Measurements from ENCODE around the gene ANKRD39.

DNA sequence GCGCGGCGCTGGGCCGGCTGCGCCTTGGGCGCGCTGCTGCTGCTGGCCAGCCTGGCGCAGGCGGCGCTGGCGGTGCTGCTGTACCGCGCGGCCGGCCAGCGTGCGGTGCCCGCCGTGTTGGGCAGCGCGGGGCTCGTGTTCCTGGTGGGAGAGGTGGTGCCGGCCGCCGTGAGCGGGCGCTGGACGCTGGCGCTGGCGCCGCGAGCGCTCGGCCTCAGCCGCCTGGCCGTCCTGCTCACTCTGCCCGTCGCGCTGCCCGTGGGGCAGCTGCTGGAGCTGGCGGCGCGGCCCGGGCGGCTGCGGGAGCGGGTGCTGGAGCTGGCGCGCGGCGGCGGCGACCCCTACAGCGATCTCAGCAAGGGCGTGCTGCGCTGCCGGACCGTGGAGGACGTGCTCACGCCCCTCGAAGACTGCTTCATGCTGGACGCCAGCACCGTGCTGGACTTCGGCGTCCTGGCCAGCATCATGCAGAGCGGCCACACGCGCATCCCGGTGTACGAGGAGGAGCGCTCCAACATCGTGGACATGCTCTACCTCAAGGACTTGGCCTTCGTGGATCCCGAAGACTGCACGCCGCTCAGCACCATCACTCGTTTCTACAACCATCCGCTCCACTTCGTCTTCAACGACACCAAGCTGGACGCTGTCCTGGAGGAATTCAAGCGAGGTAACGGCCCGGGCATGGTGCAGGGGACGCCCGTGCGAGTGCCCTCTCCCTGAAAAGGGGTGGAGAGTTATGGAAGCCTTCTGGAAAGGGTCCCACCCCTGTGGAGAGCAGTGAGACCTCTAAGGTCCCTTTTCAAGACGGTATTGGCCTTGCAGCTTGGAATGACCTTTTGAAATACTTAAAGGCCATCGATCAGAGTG lies 40.7 kb downstream of the ANKRD39 start:
- TF ChIP-seq, protein P1, sequence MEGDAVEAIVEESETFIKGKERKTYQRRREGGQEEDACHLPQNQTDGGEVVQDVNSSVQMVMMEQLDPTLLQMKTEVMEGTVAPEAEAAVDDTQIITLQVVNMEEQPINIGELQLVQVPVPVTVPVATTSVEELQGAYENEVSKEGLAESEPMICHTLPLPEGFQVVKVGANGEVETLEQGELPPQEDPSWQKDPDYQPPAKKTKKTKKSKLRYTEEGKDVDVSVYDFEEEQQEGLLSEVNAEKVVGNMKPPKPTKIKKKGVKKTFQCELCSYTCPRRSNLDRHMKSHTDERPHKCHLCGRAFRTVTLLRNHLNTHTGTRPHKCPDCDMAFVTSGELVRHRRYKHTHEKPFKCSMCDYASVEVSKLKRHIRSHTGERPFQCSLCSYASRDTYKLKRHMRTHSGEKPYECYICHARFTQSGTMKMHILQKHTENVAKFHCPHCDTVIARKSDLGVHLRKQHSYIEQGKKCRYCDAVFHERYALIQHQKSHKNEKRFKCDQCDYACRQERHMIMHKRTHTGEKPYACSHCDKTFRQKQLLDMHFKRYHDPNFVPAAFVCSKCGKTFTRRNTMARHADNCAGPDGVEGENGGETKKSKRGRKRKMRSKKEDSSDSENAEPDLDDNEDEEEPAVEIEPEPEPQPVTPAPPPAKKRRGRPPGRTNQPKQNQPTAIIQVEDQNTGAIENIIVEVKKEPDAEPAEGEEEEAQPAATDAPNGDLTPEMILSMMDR (conservative IDR thresholded peaks at IDR 0.05; ENCODE audit: low read depth, low read length): no peak
- no peak for TF ChIP-seq BHLHE40 (IDR thresholded peaks at IDR 0.05; ENCODE audit: low read depth, low read length)
- TF ChIP-seq, protein P2, sequence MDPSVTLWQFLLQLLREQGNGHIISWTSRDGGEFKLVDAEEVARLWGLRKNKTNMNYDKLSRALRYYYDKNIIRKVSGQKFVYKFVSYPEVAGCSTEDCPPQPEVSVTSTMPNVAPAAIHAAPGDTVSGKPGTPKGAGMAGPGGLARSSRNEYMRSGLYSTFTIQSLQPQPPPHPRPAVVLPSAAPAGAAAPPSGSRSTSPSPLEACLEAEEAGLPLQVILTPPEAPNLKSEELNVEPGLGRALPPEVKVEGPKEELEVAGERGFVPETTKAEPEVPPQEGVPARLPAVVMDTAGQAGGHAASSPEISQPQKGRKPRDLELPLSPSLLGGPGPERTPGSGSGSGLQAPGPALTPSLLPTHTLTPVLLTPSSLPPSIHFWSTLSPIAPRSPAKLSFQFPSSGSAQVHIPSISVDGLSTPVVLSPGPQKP (IDR thresholded peaks at IDR 0.05; ENCODE audit: borderline replicate concordance, low read depth, low read length): no peak
- TF ChIP-seq, protein P3, sequence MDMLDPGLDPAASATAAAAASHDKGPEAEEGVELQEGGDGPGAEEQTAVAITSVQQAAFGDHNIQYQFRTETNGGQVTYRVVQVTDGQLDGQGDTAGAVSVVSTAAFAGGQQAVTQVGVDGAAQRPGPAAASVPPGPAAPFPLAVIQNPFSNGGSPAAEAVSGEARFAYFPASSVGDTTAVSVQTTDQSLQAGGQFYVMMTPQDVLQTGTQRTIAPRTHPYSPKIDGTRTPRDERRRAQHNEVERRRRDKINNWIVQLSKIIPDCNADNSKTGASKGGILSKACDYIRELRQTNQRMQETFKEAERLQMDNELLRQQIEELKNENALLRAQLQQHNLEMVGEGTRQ (IDR thresholded peaks at IDR 0.05; ENCODE audit: low read depth, low read length): no peak
- no peak for TF ChIP-seq RFX5 (IDR thresholded peaks at IDR 0.05; ENCODE audit: low read depth, low read length)
- no peak for TF ChIP-seq CHD1 (IDR thresholded peaks at IDR 0.05; ENCODE audit: low read depth, low read length)

Measured in IMR-90 (cell line).